Stimulated activated CD4-positive, alpha-beta T cell treated with anti-CD3 and anti-CD28 coated beads, Interleukin-1b, Interleukin-23, amount 100 ng/mL, for 4 hours (primary cell): ENCODE measurements around the gene SCN8A.
"Not testable (repeated sequence)": the region's sequence is repeated elsewhere in the genome, so short reads cannot be mapped to it uniquely, and the experiment has no call there.

Experiments
- DNase-seq, 2 donors: peaks; one replicate each; pipeline ENCODE4 v3.0.0-alpha.2; 2020; ENCODE audit warnings: low read depth in 2 of 2

SCN8A gene

DNA sequence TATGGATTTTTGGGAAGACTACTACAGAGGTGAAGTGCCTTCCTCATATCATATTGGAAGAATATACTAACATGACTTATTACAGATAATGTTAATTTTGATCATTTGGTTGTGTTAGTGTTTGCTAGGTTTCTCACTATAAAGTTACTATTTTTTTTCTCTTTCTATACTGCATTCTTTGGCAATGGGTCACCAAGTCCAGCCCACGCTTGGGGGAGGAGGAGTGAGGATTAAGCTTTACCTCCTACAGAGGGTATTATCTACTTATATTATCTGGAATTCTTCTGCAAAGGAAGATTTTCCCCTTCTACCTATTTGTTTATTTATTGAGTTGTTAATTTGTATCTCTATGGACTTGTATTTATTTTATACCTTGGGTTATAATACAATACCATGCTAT, 31.5 kb downstream of the SCN8A start:
- no peak for DNase-seq

DNA sequence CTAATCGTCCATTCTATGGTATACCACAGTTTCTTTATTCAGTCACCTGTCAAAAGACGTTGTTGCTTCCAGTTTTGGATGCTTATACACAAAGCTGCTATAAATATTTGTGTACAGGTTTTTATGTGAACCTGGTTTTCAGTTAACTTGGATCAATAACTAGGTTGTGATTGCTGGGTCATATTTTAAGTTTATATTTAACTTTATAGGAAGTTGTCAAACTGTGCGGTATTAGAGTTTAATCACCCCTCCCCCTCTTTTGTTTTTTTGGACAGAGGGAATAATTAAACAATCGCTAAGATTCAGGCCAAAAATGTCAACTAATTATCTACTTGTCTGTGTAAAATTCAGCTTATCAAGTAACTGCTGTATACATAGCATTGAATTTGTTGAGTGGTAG, 34.3 kb downstream of the SCN8A start:
- no peak for DNase-seq

DNA sequence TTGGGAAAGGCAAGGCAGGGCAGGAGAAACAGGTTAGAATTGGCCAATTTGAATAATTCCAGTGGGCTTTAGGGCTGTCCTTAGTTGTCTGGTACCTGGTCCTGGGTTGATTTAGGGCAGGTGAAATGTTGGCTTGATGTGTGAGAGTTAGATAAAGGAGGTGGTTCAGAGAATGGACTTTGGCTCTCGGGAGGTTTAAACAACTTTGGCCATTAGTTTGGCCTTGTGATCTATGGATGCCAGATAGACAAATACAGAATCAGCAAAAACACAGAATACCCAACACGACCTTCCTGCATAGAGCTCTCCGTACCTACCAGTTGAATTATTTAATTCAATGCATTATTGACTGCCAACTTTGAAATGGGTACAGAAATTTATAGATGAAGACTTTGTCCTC, 35.1 kb downstream of the SCN8A start:
- DNase-seq, result no peak

DNA sequence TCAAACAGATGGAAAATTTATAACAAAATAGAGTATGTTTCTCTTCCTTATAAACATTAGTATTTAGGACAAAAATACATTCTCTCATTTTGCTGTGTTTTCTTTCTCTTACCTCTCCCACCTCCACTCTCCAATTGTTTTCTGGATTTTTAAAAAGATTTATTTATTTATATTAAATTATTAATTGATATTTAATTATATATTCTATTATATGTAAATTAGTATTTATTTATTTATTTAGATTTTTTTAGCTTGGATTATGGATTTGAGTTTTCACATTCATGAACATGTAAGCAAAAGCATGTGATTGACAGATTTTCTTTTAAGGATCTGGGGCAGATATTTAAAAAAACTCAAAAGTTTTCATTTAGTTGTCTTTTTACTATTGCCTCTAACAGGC, 35.6 kb downstream of the SCN8A start:
- DNase-seq, result no peak

DNA sequence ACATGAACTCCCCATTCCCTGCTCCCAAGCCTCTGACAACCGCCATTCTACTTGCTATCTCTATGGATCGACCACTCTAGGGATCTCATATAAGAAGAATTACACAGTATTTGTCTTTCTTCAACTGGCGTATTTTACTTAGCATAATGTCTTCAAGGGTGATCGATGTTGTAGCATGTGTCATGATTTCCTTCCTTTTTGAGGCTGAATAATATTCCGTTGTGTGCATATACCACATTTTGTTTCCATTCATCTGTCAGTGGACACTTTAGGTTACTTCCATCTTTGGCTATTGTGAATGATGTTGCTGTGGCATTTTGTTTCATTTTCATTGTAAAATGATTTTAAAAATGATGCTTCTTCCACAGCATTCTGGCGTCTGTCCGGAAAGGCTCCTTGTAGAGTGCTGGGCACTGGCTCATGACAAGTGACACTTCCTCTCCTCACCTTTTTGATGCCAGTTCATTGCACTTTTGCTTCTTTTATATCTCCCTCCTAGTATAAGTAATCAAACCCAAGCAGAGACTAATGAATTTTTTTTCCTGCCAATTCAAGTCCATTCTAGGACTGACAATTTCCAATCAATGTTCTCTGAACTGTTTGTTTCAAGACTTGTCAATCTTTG, 39.3 kb downstream of the SCN8A start:
- DNase-seq, result no peak

DNA sequence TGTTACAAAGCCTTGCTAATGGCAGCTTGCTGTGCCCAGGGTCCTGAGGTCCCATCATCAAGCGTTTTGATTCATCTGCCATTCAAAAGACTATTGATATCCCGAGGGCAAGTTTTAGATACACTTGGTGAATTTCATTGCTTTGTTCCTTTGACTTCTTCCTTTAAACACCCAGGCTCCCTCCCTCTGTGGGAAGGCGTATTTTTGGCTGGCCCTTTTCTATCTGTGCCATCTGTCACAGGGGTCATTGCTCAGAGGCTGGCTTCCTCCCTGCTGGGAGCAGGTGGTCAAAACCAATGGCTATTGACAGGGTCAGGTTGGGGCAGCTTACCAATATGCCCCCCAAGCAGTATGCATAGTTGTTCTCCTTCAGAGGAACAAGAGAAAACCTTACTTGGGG, 40.0 kb downstream of the SCN8A start:
- DNase-seq, result no peak

DNA sequence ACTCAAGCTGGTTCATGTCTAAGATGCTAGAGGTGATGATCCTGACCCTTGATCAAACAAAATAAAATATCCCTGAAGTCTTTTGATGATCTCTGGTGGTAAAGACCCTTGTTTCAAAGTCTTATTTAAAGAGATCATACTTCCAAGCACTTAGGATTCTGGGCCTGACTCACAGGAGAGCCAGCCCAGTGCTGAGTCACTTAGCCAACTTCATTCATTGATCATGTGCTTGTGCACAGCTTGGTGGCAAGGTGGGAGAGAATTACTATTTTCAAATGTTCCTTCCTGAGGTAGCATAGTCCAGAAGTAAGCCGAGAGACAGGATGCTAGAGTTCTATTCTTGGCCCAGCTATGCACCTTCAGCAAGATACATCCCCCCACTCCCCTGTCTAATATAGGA, 40.6 kb downstream of the SCN8A start:
- no peak for DNase-seq

DNA sequence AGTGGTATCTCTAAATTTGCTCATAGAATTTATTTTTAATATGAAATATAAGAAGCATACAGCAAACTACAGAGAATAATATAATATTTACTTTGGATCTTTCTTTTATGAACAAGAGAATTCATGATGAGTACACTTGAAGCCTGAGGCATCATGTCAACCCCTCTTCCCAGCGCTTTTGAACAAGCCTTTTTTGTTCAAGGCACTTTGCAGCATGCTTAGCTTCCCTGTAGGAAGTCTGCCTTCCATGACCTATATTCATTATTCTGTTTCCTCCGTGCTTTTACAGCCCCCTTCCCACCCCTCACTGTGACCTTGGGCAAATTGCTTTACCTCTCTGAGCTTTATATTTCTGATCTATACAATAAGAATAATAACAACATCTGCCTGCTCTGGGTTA, 41.6 kb downstream of the SCN8A start:
- no peak for DNase-seq

DNA sequence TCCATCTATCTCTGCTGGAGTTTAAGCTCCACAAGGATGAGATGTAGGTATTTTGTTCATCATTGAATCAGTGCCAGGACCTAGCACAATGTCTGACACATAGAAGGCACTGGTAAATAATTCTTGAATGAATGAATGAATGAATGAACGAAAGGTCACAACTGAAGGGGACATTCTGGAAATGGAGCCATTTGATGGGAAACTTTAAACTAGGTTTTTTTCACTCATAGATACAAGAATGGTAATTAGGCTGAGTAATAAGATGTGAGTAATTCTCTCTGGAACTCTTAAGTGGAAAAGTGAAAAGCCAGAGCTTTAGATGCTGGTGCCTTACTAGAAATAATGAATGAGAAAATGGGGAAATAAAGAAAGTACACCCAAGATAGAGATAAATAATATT, 44.3 kb downstream of the SCN8A start:
- DNase-seq, result no peak

DNA sequence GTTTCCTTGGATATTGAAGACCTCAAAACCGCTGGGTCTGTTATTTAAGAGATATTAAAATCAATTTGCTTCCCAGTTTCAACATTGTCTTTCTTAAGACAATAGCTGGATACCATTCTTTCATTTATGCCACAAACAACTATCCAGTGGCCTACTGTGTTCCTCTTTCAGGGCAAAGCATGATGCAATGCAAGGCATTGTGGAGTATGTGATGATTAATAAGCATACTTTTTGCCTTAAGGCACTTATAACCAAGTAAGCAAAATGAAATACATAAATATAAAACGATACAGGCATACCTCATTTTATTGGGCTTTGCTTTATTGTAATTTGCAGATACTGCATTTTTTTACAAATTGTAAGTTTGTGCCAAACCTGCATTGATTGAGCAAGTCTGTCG, 45.5 kb downstream of the SCN8A start:
- no peak for DNase-seq

DNA sequence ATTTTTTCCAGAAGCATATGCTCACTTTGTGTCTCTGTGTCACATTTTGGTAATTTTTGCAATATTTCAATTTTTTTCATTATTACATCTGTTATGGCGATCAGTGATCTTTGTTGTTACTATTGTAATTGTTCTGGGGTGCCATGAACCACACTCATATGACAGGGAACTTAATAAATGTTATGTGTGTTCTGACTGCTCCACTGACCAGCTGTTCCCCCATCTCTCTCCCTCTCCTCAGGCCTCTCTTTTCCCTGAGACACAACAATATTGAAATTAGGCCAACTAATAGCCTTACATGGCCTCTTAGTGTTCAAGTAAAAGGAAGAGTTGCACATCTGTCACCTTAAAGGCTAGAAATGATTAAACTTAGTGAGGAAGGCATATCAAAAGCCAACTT, 46.0 kb downstream of the SCN8A start:
- no peak for DNase-seq

DNA sequence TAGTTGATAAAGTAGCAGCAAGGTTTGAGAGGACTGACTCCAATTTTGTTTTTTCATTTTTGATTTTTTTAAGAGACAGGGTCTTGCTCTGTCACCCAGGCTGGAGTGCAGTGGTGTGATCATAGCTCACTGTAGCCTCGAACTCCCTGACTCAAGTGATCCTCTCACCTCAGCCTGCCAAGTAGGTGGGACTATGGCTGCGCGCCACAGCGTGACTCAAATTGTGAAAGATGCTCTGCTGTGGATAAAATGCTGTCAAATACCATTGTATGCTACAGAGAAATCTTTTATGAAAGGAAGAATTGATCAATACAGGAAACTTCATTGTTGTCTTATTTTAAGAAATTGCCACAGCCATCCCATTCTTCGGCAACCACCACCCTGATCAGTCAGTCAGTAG, 48.3 kb downstream of the SCN8A start:
- DNase-seq, result no peak

DNA sequence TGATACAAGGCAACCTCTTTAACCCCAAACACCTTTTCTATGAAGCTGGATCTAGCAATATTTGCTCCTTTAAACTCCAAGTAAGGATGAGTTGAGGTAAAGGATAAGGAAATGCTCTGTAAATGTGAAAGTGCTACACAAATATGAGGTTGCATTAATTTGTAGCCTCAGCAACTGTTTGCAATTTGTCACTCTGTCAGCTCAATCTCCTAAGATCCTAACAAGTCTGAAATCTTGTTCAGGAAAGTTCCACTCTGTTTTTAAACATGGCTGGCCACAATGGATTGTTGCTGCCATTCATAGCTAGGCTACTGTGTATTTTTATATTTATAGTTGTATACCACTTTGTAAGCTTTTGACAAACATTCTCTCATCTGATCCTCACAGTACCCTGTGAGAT, 51.3 kb downstream of the SCN8A start:
- no peak for DNase-seq

DNA sequence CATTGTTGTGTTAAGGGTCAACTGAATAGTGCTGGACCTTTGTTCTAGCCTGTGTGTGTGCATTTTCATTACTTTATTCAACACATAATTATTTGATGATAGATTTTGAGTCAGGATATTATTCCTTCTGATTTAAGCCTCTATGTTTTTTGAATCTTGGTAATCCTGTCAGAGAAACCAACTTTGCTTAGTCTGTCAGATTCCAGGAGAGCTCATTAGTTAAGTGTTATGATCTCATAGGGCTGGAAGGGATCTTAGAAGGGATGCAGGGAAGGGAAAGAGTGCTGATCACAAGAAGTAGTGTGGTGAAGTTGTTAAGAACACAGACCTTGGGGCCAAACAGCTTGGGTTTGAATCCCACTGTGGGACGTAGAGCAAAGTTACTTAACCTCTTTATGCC, 52.9 kb downstream of the SCN8A start:
- no peak for DNase-seq

DNA sequence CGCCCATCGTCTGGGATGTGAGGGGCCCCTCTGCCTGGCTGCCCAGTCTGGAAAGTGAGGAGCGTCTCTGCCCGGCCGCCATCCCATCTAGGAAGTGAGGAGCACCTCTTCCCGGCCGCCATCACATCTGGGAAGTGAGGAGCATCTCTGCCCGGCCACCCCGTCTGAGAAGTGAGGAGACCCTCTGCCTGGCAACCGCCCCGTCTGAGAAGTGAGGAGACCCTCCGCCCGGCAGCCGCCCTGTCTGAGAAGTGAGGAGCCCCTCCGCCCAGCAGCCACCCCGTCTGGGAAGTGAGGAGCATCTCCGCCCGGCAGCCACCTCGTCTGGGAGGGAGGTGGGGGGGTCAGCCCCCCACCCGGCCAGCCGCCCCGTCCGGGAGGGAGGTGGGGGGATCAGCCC, 53.7 kb downstream of the SCN8A start:
- not testable (repeated sequence) for DNase-seq

DNA sequence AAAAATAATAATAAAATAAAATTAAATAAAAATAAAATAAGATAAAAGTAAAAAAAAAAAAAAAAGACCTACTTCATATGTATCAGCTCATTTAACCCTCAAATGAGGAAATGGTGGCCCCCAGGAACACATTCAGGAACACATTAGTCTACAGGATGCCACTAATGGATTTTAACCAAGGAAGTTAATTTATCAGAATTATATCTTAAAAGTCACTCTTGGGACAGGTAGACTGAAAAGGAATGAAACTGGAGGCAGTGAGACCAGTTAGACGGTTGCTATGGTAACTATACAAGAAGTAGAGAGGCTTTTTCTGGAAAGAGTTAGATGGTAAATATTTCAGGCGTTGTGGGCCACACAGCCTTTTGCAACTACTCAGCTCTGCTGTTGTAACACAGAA, 54.9 kb downstream of the SCN8A start:
- no peak for DNase-seq

DNA sequence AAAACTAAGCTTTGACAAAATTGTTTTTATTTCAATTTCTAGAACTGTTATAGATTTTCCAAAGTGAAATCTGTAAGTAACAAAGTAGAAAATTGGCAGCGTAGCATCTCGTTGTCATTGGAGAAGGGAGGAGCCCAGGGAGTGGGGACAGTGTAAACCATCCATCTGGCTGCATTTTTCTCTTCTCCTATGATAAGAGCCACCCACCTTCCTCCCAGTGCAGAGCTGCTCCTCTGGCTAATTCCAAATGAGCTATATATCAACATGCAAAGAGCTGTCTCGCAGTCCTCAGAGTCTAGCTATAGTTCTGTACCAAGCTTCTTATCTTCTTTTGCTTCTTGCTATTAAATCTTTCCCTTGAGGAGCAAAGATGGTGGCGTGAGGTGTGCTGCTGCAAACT, 56.6 kb downstream of the SCN8A start:
- DNase-seq, result no peak

DNA sequence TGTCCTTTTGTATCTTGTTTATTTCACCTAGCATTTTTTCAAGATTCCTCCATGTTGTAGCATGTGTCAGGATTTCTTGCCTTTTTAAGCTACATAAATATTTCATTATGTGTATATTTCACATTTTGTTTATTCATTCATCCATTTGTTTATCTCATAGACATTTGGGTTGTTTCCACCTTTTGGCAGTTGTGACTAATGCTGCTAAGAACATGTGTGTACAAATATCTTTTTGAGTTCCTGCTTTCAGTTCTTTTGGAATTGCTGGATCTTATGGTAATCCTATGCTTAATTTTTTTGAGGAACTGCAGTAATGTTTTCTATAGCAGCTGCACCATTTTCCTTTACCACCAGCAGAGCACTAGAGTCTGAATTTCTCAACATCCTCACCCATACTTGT, 62.4 kb downstream of the SCN8A start:
- no peak for DNase-seq

DNA sequence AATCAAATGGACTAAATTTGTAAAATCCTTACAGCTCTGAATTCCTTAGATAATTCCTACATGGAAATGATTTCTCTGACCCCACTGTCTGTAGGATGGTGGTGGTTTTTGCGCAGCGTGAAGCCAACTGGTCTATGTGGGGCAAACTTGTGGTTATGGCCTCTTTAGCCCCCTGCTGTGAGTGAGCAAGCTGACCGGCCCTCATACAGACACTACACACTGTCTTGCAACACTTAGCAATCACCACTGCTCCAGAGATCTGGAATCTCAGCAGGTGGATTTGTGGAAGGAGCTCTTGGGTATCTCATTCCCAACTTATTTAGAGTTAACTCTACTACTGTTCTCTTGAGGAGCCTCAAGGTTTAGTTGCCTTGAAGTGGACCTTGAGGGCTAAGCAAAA, 70.2 kb downstream of the SCN8A start:
- no peak for DNase-seq

DNA sequence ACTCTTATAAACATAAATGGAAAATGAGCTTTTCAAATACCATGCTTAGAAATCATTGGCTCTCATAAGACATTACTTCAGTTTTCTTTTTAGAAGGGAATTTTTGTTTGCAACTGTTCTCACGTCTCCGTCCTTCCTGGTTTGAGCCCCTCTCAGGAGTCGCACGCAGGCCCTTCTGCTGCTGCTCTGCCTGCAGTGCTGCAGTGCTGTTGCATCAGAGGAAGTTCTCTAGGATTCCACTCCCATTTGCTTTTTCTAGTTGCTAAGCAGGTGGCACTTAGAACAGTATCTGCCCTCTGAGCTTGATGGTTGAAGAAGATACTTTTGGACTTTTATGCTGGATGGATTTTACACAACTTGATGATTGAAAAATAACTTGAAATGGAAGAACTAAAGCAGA, 70.8 kb downstream of the SCN8A start:
- no peak for DNase-seq

DNA sequence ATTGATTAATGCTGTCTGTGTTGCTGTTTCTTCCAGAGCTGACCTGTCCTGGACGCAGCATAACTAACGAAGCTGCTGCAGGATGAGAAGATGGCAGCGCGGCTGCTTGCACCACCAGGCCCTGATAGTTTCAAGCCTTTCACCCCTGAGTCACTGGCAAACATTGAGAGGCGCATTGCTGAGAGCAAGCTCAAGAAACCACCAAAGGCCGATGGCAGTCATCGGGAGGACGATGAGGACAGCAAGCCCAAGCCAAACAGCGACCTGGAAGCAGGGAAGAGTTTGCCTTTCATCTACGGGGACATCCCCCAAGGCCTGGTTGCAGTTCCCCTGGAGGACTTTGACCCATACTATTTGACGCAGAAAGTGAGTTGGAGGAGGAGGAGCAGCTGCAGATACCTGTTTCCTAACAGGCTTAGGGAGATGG, 71.7 kb downstream of the SCN8A start:
- DNase-seq, result no peak

DNA sequence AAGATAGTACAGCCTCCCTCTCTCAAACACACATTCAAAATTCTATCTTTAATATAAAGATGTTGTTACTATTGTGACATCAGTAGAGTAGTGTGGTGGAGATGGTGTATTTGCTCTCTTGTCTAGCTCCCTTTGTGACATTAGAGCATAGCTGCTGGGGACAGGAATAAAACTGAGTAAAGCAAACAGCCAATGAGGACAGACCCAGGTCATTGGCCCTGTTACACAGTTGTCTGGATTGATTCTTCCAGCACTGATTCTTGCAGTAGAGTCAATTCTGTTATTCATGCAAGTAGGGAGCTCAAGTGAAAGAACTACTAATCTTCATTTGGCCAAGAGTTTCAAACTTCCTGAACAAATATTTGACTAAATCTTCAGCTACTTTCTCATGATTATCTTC, 72.4 kb downstream of the SCN8A start:
- DNase-seq, result no peak

DNA sequence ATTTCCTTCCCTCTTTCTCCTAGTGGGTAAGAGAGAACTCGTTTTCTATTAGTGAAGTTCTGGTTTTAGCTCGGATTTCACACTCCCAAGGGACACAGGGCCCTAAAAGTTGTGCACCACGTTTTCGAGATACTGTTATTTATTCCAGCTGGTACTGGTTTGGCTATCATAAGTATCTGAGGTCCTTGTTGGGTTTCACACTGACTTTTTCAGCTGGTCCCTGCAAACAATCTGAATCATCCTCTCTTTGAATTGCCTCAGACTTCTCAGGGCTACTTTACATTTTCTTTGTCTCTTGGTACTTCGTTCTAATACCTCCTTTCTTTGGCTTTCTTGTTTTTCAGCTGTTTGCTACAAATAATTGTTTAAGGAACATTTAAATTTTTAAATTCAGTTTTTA, 75.7 kb downstream of the SCN8A start:
- no peak for DNase-seq

DNA sequence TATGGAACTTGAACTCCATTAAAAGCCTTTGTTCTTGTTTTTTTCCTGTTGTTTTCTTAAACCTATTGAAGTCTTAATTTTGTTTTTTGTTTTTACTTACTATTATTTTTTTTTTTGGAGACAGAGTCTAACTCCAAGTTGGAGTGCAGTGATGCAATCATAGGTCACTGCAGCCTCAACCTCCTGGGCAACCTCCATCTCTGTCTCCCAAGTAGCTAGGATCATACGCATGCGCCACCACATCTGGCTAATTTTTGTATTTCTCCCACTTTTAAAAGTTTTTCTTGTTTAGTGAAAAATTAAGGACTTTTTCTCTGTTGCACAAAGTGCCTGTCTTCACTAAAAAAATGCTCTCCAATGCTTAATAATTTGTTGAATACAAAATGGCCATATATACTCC, 76.2 kb downstream of the SCN8A start:
- no peak for DNase-seq

DNA sequence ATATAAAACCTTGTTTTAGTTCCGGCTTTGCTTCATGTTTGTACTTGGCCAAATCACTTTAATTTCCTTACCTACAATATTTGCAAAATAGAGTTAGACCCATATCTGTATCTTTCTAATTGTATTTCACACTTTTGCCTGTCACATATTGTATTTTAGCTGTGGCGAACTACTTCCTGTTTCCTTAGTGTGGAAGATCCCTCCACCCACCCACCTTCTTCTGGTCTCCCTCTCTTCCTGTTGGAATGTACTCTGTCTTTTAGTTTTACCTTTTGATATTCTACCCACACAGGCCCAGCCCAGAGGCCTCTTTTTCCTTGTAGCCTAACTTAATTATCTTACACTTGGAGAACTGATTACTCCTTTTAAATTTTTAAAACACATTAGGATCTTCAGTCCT, 78.2 kb downstream of the SCN8A start:
- DNase-seq, result no peak
